ENCODE measurements around the gene SLC37A4. TPM values are rescaled to one million over a fixed set of nuclear protein-coding genes. Genes with fewer than 3 reads are reported as not detected.

SLC37A4 gene
- total and polyA plus RNA-seq, 2 of the 13 experiments (the other 11 are each of a cell fraction or from before 2014, with no cell fraction given): 43.0 to 56.1 TPM

GRCh38 chr11:118997627-118998387 is 32.9 kb downstream of the SLC37A4 start, which contains the start of gene CENATAC (continued):
- TF ChIP-seq MAFK (conservative IDR thresholded peaks at IDR 0.05 in 1 of 2, IDR thresholded peaks at IDR 0.05 in 1 of 2; ENCODE audit: low read length in 2 of 2): no peak
- no peak for TF ChIP-seq SETDB1 (CRISPR knock-in tag; IDR thresholded peaks at IDR 0.05; ENCODE audit: borderline replicate concordance)
- no peak for TF ChIP-seq ZNF318 (CRISPR knock-in tag; IDR thresholded peaks at IDR 0.05)
- no peak for TF ChIP-seq ZFP1 (CRISPR knock-in tag; IDR thresholded peaks at IDR 0.05)
- peak; percentile 57; the same call in 1 of the 2 replicates for TF ChIP-seq ZBTB25 (CRISPR knock-in tag; IDR thresholded peaks at IDR 0.05)
- TF ChIP-seq SIX1 (CRISPR knock-in tag; IDR thresholded peaks at IDR 0.05; ENCODE audit: borderline replicate concordance): no peak
- TF ChIP-seq TCF7L2 (IDR thresholded peaks at IDR 0.05; ENCODE audit: low read depth, low read length): no peak
- TF ChIP-seq ISL2 (CRISPR knock-in tag; IDR thresholded peaks at IDR 0.05): no peak
- peak; percentile 98 for TF ChIP-seq DRAP1 (CRISPR knock-in tag; IDR thresholded peaks at IDR 0.05)
- TF ChIP-seq ZNF326 (CRISPR knock-in tag; IDR thresholded peaks at IDR 0.05; ENCODE audit: borderline replicate concordance): no peak
- no peak for TF ChIP-seq FOXA1 (IDR thresholded peaks at IDR 0.05)
- 0 out of 2 replicates have a peak, but pooled peaks have one; percentile 22 for TF ChIP-seq FOXA1 (CRISPR knock-in tag; IDR thresholded peaks at IDR 0.05)
- no peak for TF ChIP-seq ZNF746 (CRISPR knock-in tag; IDR thresholded peaks at IDR 0.05)
- no peak for TF ChIP-seq TRIM24 (CRISPR knock-in tag; IDR thresholded peaks at IDR 0.05)

All from HepG2 (cell line).